Stimulated activated naive CD4-positive, alpha-beta T cell treated with Interleukin-2 at 50 U/mL for 16 hours (primary cell): ENCODE measurements around the gene ARID5A.

ENCODE experiments used
- DNase-seq: peaks from one replicate; lab custom pipeline; 2025; lab: John Stamatoyannopoulos, UW

Gene ARID5A

GRCh38 chr2:96601382-96602292 lies 65.1 kb downstream of the ARID5A start:
- DNase-seq = no peak
